Cardiac fibroblast (primary cell): ENCODE results near the gene SYP.

Experiments
- DNase-seq, 2 donors: peaks; one replicate each; pipeline versions ENCODE4 v3.0.0 to v3.0.0-alpha.2; 2010; ENCODE audit warnings: low read depth in 2 of 2
- H3K4me3 ChIP-seq, 2 donors: replicated peaks in 1 of 2; 1 replicate in 1 of 2; 2 replicates in 1 of 2; pipeline ENCODE4 v1.5.1; 2011; ENCODE audit warnings: low read depth in 2 of 2, low read length in 2 of 2, mild to moderate bottlenecking in 2 of 2, moderate library complexity in 1 of 2
- CTCF ChIP-seq: IDR thresholded peaks from one replicate; pipeline ENCODE4 v1.5.1; 2011; ENCODE audit warnings: low read depth, mild to moderate bottlenecking, low read length, inconsistent platforms

The SYP gene

GRCh38 chrX:49197543-49198087 is 2.4 kb downstream of the SYP start:
- H3K4me3 ChIP-seq, result no peak overlapping the region
- no peak for TF ChIP-seq CTCF
- no peak for DNase-seq

GRCh38 chrX:49193542-49193964 is 6.4 kb downstream of the SYP start:
- DNase-seq, result no peak
- TF ChIP-seq CTCF, result no peak

GRCh38 chrX:49192722-49193328 is 7.2 kb downstream of the SYP start:
- peak; percentile 63 for TF ChIP-seq CTCF
- DNase-seq, result peak; percentile 53 to 54
- no peak overlapping the region for H3K4me3 ChIP-seq

More at GRCh38 chrX:49193542-49193964, 6.4 kb downstream of the SYP start:
- no peak overlapping the region for H3K4me3 ChIP-seq

- peak overlapping the region; percentile 58 to 70 for H3K4me3 ChIP-seq
- no peak for DNase-seq
- no peak for TF ChIP-seq CTCF
These were observed 8.4 kb downstream of the SYP start for GRCh38 chrX:49191574-49192011.

- DNase-seq, result peak; percentile 99 to 100
- TF ChIP-seq CTCF, result no peak
- peak overlapping the region; percentile 58 to 70 for H3K4me3 ChIP-seq
These were observed 9.0 kb downstream of the SYP start for GRCh38 chrX:49190821-49191573.

GRCh38 chrX:49189606-49190005 is 10.4 kb downstream of the SYP start:
- peak overlapping the region in 1 of 2 donors; percentile 28 for H3K4me3 ChIP-seq

More at GRCh38 chrX:49189606-49190005, 10.4 kb downstream of the SYP start:
- TF ChIP-seq CTCF, result no peak
- no peak for DNase-seq
